IPS DF 6.9 (cell line): ENCODE data around the gene C1QTNF8.

Source experiments
- DNase-seq: peaks from one replicate; pipeline ENCODE4 v3.0.0-alpha.2; 2013; ENCODE audit warnings: low read depth, low spot score
- H3K27ac ChIP-seq: one replicate; pipeline ENCODE4 v1.5.1; 2013; ENCODE audit warnings: low read length, control low read depth
- H3K27me3 ChIP-seq: 2 replicates; pipeline ENCODE4 v1.6.1; 2013; ENCODE audit warnings: mild to moderate bottlenecking, low read length; ENCODE audit not compliant: control insufficient read depth, insufficient read depth
- H3K36me3 ChIP-seq: 2 replicates; pipeline ENCODE4 v1.6.1; 2013; ENCODE audit warnings: low read length; ENCODE audit not compliant: control insufficient read depth, insufficient read depth
- H3K4me1 ChIP-seq: 2 replicates; pipeline ENCODE4 v1.6.1; 2013; ENCODE audit warnings: low read length; ENCODE audit not compliant: control insufficient read depth, insufficient read depth
- H3K4me3 ChIP-seq: 2 replicates; pipeline ENCODE4 v1.5.1; 2013; ENCODE audit warnings: mild to moderate bottlenecking, low read length
- H3K9me3 ChIP-seq: 2 replicates; pipeline ENCODE4 v1.6.1; 2013; ENCODE audit warnings: low read length, inconsistent platforms; ENCODE audit not compliant: control insufficient read depth, insufficient read depth
- WGBS: extraction: QIAGEN DNeasy Blood & Tissue Kit; methylation state at CpG from one replicate; pipeline ENCODE4 v1.1.7; 2013; ENCODE audit warnings: mixed read lengths, missing lambda C conversion rate; ENCODE audit not compliant: insufficient read length, insufficient coverage; 5-methylcytosine and 5-hydroxymethylcytosine counted together

C1QTNF8 gene, protein sequence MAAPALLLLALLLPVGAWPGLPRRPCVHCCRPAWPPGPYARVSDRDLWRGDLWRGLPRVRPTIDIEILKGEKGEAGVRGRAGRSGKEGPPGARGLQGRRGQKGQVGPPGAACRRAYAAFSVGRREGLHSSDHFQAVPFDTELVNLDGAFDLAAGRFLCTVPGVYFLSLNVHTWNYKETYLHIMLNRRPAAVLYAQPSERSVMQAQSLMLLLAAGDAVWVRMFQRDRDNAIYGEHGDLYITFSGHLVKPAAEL

DNA sequence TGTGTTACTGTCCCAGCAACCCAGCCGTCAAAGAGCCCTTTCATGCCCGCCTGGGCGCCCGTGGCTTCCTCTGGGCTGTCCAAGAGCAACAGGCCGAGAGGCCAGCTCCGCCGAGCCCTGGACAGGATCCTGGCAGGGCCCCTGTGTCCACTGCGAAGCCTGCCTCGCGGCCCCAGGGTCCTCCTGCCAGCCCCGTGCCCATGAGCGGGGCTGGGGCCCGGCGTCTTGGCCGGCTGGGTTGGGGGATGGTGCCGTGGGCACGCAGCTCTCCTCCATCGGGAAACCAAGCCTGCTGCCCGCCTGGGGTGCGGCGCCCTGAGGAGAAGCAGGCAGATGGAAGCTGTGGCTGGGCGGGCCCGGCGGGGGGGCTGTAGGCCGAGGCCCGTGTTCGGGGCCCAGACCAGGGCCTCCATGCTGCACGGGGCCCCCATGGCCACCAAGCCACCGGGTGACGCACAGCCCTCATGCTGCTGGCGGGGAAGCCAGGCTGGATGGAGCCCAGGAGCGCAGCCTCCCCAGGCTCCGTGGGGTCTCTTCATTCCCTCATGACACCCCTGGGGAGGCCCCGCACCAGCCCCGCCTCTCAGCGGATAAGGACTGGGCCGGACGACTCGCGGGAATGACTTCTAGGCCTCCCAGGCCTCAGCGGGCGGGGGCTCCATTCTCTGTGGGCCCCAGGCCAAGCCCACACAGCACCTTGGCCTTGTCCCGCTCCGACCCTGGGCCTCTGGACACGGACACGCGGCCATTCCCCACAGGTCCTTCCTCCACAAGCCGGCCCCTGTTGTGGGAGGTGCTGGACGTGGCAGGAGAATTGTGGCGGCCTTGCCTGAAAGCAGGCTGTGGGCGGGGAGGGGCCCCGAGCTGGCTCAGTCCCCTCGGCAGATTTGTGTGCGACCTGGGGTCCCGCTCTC lies at the start of gene C1QTNF8:
TSS of gene C1QTNF8 (minus strand) at position 76 of the 914 bp plus-strand sequence. CDS start 1,322 bp downstream, outside the sequence.
- H3K4me3 ChIP-seq: no peak within 1 kb of the TSS
- no peaks in the 10 kb centered on the region; the same call in 1 of the 2 replicates for H3K4me1 ChIP-seq
- no peak for DNase-seq
- H3K27me3 ChIP-seq: no peaks in the 10 kb centered on the region
- H3K36me3 ChIP-seq: no peaks in the 10 kb centered on the region; the same call in 1 of the 2 replicates
- H3K27ac ChIP-seq: no peak within 1 kb of the TSS
- no CpG with 5 or more reads among the region's 55 CpGs for WGBS
- H3K9me3 ChIP-seq: no peaks in the 10 kb centered on the region

DNA sequence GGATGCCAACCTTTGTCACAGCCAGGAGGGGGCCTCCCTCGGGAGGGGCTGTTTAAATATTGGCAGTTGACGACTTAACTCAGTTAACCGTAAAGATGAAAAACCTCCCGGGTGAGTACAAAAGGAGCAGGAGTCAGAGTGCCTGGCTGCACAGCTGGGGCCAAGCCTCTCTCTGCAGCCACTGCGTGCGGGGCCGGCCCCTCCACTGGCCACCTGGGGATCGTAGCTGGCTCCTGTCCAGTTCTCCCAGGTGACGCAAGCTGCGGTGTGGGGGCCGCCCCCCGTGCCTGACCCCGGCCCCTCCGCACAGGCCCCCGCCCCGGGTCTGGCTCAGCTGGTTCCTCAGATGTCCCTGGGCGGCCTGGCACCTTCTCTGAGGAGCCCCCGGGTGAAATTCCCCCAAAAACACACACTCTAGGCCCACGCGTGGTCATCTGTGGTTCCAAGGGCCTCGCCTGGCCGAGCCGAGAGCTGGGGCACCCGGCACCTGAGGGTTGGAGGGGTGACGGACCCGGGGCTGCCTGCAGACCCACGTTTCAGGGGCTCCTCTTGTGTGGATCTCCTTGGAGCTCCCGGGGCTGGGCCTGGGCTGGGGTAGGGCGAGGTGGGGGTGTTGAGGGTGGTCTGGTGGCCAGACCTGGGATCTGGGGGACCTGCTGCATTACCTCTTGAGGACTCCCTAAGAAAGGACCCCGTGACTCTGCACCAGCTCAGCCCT lies 49.5 kb upstream of the C1QTNF8 start:
- no peak overlapping the region for H3K27ac ChIP-seq
- H3K9me3 ChIP-seq: no peaks in the 10 kb centered on the region
- WGBS: no CpG with 5 or more reads among the region's 30 CpGs
- H3K4me3 ChIP-seq: no peak overlapping the region
- H3K36me3 ChIP-seq: peaks cover 3% of the 10 kb centered on the region; the same call in 1 of the 2 replicates
- H3K27me3 ChIP-seq: no peaks in the 10 kb centered on the region
- no peak for DNase-seq
- H3K4me1 ChIP-seq: no peaks in the 10 kb centered on the region; the same call in 1 of the 2 replicates

DNA sequence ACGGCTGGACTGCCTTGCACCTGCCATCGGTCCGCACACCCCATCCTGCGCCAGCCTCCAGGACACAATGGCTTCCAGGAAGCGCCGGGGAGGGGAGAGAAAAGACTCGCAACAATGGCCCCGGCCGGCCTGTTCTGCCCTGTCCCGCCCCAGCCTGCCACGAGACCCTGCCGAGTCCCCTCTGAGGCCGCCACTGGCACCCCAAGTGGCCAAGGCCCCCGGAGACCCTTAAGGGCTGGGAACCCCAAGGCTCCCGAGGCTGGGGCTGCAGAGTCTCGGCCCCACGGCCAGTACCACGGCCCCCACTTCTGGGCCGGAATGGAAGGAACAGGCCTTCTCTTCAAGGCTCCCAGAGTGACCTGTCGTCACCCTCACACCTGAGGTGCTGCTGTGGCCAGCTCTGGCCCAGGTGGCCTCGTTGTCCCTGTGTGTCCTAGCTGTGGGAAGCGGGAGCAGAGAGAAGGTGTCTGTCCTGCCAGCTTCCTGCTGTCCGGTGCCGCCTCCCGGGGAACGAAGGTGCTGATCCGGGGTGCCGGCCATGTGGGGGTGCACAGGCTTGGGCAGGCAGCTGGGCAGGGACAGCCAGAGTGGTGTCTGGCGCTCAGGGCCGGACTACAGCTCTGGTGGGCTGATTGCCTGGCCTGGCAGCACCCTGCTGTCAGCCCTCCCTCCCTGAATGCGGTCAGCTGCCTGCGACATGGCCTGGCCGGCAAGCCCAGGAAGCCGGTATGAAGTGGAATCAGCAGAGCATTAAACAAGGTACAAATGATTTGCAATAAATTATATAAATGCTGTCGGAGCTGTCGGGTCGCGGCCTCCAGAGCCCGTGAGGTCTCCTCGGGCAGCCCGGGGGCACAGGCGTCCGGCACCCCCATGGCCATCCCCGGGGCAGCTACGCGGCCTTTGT lies 48.7 kb upstream of the C1QTNF8 start:
- Histone ChIP-seq H3K4me3 (no peak overlapping the region), H3K36me3 (peaks cover 3% of the 10 kb centered on the region; the same call in 1 of the 2 replicates), H3K9me3 (no peaks in the 10 kb centered on the region), H3K27ac (no peak overlapping the region), H3K4me1 (no peaks in the 10 kb centered on the region; the same call in 1 of the 2 replicates), H3K27me3 (no peaks in the 10 kb centered on the region)
- DNase-seq: no peak
- WGBS: no CpG with 5 or more reads among the region's 46 CpGs

DNA sequence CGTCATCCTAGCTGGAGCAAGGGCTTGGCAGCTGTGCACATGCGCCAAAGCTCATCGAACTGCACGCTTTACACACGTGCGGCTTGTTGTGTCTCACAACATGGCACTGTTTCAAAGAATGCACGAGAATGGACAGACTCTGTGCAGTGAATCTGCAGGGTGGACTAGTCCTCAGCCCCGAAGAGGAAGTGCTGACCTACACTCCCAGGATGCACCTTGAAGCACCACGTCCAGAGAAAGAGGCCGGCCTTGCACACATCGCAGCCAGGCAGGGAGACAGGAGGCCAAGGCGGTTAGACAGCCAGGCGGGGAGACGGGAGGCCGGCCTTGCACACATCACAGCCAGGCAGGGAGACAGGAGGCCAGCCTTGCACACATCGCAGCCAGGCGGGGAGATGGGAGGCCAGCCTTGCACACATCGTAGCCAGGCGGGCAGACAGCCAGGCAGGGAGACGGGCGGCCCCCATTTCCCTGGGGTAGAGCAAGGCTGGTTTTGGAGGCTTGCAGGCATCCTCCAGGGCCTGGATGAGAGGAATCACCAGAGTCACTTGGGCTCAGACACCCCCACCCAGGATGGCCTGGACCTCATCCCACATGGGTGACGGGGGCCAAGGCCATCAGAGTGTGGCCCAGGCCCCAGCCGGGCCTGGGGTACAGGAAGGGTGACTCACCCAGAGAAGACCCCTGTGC lies 47.9 kb upstream of the C1QTNF8 start:
- no peaks in the 10 kb centered on the region; the same call in 1 of the 2 replicates for H3K4me1 ChIP-seq
- no peak for DNase-seq
- H3K9me3 ChIP-seq: no peaks in the 10 kb centered on the region
- no CpG with 5 or more reads among the region's 23 CpGs for WGBS
- H3K27ac ChIP-seq: no peak overlapping the region
- peaks cover 3% of the 10 kb centered on the region; the same call in 1 of the 2 replicates for H3K36me3 ChIP-seq
- H3K27me3 ChIP-seq: no peaks in the 10 kb centered on the region
- H3K4me3 ChIP-seq: no peak overlapping the region

DNA sequence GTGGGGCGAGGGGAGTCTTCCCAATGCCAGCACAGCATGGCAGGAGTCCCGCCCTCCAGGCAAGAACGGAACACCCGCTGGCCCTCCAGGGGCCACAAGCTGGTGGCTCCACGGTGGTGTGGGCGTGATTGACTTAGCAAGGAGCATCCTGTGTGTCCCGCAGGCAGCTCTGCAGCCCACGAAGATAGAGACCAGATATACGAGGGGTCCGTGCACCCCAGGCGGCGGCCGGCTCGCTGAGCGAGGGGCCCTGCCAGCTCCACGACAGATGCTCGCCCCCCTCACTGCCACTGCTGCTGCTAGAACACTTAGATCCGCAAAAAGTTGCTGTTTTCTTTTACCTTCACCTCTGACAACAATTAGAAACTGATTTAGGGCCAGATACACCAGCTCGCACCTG lies 46.9 kb upstream of the C1QTNF8 start:
- no peak overlapping the region for H3K27ac ChIP-seq
- H3K36me3 ChIP-seq: peaks cover 3% of the 10 kb centered on the region; the same call in 1 of the 2 replicates
- H3K4me1 ChIP-seq: no peaks in the 10 kb centered on the region; the same call in 1 of the 2 replicates
- DNase-seq: no peak
- WGBS: no CpG with 5 or more reads among the region's 19 CpGs
- no peaks in the 10 kb centered on the region for H3K9me3 ChIP-seq
- no peak overlapping the region for H3K4me3 ChIP-seq
- no peaks in the 10 kb centered on the region for H3K27me3 ChIP-seq

DNA sequence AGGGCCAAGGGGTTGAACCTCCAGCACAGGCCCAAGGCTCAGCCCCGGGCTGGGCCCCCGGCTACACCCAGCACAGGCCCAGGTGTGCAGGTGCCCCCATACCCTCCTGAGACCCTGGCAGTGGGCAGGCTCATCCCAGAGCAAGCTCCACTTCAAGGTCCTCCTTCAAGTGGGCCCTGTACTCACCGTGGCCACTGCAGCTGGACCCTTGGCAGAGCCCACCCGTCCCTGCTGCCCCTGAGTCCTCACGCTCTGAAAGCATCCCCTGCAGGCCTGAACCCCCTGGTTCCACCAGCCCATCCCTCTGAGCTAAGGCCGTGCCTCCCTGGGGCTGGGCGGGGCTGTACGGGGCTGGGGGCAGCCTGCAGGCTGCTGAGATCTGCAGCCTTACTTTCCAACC lies 45.7 kb upstream of the C1QTNF8 start:
- no CpG with 5 or more reads among the region's 8 CpGs for WGBS
- no peak for DNase-seq
- H3K4me3 ChIP-seq: no peak overlapping the region
- H3K9me3 ChIP-seq: no peaks in the 10 kb centered on the region
- H3K27ac ChIP-seq: no peak overlapping the region
- H3K4me1 ChIP-seq: no peaks in the 10 kb centered on the region; the same call in 1 of the 2 replicates
- peaks cover 3% of the 10 kb centered on the region; the same call in 1 of the 2 replicates for H3K36me3 ChIP-seq
- H3K27me3 ChIP-seq: no peaks in the 10 kb centered on the region

DNA sequence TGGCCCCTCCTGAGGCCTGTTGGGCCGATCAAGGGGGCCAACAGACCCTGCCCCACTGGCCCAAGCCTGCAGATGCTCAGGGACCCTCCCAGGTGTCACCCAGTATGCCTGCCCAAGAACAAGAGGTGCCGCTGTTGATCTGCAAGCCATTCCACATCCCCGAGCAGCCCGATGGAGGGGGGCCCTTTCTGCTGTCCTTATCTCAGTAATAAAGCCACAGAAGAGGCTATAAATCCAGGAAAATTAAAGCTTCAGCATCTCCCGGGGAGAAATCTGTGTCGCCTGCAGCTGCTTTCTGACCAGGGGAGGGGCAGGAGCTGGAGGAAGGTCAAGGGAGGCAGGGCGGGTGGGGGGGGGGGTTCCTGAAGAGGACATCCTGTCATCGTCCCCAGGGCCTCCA lies 45.1 kb upstream of the C1QTNF8 start:
- Histone ChIP-seq H3K36me3 (peaks cover 3% of the 10 kb centered on the region; the same call in 1 of the 2 replicates), H3K4me3 (no peak overlapping the region), H3K27me3 (no peaks in the 10 kb centered on the region), H3K4me1 (no peaks in the 10 kb centered on the region; the same call in 1 of the 2 replicates), H3K9me3 (no peaks in the 10 kb centered on the region), H3K27ac (no peak overlapping the region)
- DNase-seq: no peak
- WGBS: no CpG with 5 or more reads among the region's 8 CpGs

DNA sequence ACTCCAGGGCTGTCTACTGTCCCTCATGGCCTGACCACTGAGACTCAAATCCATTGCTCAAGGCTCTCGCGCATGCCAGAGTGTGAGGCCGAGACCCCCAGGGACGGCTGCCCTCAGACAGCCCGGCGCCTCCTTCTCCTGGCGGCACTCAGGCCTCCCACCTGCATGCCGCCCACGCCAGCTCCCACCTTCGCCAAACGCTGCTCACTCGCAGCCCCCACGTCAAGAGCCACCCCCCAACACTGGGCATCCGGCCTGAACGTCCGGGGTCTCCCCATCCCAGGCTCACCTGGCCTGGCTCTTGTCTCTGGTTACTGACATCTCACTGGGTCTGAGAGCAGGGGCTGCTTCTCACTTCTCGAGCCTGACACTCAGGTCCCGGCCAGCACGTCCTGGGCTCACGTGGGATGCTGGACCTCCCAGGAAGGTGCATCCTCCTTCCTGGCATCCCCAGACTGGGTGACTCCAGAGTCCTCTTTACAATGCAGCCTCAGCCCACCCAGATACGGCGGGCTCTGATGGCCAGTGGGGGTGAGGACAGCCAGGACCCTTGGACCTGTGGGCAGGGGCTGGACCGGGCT lies 44.6 kb upstream of the C1QTNF8 start:
- Histone ChIP-seq H3K4me1 (no peaks in the 10 kb centered on the region; the same call in 1 of the 2 replicates), H3K27me3 (no peaks in the 10 kb centered on the region)

DNA sequence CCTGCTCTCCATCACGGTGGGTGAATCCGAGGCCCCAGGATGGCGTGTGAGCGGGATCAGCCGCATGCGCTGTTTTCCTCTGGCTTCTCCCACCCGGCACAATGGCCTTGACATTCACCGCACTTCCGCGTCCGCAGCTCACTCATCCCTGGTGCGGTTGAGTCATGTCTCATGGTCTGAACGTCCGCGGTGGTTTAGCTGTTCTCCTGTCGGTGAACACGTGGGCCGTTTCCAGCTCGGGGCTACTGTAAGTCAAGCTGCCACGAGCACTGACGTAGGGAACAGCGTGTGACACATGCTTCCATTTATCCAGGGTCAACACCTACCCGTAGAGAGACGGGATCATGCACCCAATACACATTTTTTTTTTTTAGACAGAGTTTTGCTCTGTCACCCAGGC lies 41.6 kb upstream of the C1QTNF8 start:
- no peak for DNase-seq
- no peaks in the 10 kb centered on the region for H3K27me3 ChIP-seq
- H3K27ac ChIP-seq: no peak overlapping the region
- H3K36me3 ChIP-seq: no peaks in the 10 kb centered on the region
- H3K9me3 ChIP-seq: no peaks in the 10 kb centered on the region
- WGBS: no CpG with 5 or more reads among the region's 24 CpGs
- H3K4me3 ChIP-seq: no peak overlapping the region
- H3K4me1 ChIP-seq: no peaks in the 10 kb centered on the region; the same call in 1 of the 2 replicates

More for the DNA sequence above, 44.6 kb upstream of the C1QTNF8 start:
- peaks cover 3% of the 10 kb centered on the region; the same call in 1 of the 2 replicates for H3K36me3 ChIP-seq
- DNase-seq: no peak
- H3K27ac ChIP-seq: no peak overlapping the region
- WGBS: no CpG with 5 or more reads among the region's 23 CpGs
- H3K9me3 ChIP-seq: no peaks in the 10 kb centered on the region
- H3K4me3 ChIP-seq: no peak overlapping the region
